ENCODE results near the gene CPPED1.

GRCh38 chr16:12744860-12745259, 58.8 kb downstream of the CPPED1 start:
- TF ChIP-seq SUZ12 (IDR thresholded peaks at IDR 0.05; ENCODE audit: extremely low read depth, insufficient read depth, insufficient read length) (no peak), ZNF274 (IDR thresholded peaks at IDR 0.05; ENCODE audit: low read depth, low read length) (no peak), YY1 (IDR thresholded peaks at IDR 0.05; ENCODE audit: insufficient read depth, insufficient read length) (no peak)
